ENCODE data around the gene XYLT1.

XYLT1 gene

DNA sequence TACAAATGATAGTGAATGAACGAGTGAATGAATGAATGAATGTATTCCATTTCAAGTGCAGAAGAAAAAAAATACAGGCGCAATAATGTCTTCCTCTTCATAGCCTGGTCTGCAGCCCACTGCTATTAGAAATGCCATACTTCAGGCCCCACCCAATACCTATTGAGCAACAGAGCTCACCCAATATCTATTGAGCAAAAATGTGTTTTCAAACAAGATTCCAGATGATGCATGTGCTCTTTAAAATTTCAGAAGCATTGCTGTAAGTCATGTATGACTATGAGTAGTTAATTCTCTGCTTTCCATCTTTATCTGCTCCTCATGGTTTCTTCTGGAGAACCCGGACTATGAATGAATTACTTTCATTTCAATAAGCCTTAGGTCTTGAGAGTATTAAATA is 308.2 kb downstream of the XYLT1 start:
- no peak for DNase-seq

DNA sequence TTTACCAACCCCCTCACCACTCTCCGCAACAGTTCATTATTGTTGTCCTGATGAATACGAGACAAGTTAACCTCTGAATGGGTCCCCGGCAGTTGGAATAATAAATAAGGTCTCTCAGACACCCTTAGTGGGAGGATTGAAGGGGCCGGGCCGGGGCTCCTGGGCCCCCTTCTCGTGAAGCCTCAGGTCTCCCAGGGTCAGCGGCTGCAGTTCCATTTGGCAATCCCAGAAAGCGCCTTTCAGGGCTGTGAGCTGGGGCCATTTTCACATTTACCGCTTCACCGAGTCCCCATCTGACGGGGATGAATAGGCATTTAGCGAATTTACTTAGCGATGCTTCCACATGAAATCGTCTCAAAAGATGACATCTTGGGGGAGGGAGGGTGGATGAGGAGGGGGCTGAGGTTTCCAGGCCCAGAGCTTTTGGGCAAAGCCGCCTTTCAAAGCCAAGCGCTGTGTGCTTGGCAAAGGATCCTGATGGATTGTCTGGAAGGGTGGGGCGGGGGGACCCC is 309.8 kb downstream of the XYLT1 start:
- DNase-seq = no peak

DNA sequence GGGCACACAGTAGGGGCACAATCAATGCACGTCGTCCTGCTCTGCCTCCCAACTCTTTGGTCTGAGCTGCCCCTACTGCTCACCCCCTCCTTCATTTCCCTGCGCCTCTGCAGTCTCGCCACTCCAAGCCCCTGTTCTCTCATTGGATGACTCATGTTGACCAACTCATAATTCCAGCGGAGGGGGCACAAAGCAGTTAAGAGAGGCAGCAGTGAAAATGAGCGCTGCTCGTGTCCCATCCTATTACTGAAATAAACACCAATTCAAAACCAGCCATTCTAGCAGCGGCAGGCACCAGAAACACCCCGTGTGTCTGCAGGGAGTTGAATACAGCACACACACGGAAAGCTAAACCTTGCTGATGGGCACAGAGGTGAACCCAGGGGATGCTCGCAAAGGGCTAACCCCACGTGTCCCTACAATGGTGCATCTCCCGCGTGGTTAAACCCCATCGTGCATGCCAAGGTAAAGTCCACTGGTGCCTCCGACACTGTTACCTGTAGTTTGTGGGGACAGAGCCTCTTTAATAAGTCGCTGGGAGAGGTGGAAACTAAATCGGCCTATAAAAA is 310.4 kb downstream of the XYLT1 start:
- no peak for DNase-seq

DNA sequence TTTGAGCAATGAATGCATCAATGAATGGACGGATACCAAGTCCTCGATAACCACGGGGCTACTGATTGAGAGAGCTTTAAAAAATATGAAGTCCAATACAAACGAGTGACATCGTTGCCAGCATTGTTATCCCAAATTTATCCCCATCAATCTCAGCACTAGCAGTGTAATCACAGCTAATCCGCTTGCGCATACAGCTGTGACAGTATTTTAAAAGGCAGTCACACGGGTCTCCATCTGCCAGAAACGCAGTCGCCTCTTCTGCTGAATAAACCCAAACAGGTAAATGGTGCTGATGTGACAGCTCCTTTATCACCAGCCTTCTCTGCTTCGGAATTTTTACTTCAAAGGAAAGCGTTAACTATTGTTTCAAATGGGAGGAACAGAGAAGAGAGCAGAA is 311.1 kb downstream of the XYLT1 start:
- no peak for DNase-seq

- DNase-seq = no peak
Observed at GRCh38 chr16:17155936-17156335, 314.8 kb downstream of the XYLT1 start.

- DNase-seq = no peak
Observed at GRCh38 chr16:17155485-17155884, 315.3 kb downstream of the XYLT1 start.

DNA sequence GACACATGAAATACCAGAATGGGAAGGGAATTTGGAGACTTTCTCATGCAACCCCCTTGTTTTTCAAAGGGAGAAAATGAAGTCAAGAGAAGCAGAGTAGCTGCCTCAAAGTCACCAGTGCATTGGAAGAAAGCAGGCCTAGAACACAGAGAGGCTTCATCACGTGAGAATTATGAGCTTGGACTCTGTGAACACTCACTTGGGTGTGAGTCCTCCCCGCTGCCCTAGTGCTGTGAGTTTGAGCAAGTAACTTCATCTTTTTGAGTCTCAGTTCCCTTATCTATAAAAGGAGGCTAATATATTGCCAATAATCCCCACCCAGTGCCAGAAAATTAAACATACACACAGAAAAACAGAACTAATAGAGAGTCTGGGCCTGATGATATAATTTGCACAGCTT is 315.8 kb downstream of the XYLT1 start:
- no peak for DNase-seq

DNA sequence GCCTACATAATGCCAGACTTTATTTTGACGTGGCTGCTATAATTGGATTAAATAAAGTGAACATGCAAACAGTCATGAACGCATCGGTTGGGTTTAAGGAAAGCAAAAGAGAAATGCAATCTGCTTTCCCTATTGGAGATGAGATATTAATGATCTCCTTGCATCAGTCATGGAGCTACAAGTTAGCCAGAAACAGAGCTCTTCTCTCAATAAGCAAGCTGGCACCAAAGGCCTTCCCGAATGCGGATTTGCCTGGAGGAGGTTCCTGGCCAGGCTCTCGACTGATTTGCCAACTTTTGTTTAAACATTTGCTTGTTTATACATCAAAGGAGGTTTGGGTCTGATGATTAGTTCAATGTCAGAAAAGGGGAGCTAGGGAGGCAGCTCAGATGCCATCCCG is 318.4 kb downstream of the XYLT1 start:
- no peak for DNase-seq

GRCh38 chr16:17151335-17151734 is 319.4 kb downstream of the XYLT1 start:
- no peak for DNase-seq

- DNase-seq = no peak
Observed at GRCh38 chr16:17149904-17150483, 320.8 kb downstream of the XYLT1 start.

DNA sequence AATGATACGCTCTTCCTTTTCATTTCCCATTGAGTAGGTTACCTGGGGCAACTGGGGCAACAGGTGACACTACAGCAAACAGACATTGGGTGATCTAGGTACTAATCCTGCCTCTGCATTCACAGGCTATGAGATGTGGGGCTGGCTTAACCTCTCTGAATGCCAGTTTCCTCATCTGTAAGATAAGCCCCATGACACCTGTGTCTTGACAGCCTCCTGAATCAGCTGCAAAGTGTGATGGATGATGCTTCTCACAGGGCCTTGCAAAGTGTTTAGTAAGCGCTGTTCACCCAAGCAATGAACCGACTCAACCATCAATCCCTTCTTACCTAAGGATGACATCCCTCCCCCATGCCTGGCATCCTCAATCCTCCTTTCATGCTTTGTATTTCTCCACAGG is 322.8 kb downstream of the XYLT1 start:
- no peak for DNase-seq

GRCh38 chr16:17145029-17145428 is 325.7 kb downstream of the XYLT1 start:
- no peak for DNase-seq

DNA sequence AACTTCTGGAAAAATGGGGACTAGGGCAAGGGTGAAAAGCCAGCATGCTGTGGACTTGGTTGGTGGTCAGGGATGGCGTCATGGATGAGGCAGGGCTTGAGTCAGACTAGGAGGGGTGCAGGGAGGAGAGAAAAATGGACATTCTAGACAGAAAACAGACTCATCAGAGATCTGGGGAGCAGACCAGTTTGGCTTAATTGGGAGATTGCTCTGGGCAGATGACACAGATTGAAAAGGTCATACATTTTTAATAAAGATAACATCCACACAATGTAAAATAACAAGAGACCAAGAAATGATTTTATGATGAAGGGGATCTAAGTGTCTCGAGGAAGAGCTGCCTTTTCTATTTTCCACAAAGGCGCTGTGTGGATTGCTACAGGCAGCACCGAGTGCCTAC is 326.3 kb downstream of the XYLT1 start:
- DNase-seq = no peak

DNA sequence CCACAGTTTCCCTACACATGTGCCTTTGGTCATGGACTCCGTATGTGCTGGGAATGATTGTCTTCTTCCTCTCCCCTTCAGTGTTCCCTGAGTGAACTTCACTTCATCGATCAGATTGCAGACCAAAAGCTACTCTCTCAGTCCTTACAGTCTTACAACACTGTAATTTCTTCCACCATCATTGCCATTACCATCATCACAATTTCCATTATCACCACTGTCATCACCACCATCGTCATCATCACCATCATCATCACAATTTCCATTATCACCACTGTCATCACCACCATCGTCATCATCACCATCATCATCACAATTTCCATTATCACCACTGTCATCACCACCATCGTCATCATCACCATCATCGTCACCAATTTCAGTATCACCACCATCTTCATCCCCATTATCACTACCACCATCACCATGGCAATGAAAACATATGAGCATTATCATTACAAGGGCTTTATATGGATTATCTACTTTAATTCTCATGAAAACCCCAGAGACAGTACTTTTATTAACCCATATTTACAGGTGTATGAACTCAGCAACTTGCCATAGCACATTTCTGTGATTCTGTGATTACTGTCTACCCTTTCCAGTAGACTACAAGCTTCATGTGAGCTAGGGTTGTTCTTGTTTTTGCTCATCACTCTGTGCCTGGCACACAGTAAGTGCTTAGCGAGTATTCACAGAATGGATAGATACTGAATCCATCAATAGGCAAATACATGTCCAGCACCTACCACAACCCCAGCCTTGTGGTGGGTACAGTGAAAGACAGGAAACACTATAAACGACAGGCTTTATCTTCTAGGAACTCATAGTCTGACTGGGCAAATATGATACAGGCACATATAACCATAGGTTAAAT is 327.0 kb downstream of the XYLT1 start:
- DNase-seq = no peak

GRCh38 chr16:17138801-17139200 is 332.0 kb downstream of the XYLT1 start:
- DNase-seq = no peak

DNA sequence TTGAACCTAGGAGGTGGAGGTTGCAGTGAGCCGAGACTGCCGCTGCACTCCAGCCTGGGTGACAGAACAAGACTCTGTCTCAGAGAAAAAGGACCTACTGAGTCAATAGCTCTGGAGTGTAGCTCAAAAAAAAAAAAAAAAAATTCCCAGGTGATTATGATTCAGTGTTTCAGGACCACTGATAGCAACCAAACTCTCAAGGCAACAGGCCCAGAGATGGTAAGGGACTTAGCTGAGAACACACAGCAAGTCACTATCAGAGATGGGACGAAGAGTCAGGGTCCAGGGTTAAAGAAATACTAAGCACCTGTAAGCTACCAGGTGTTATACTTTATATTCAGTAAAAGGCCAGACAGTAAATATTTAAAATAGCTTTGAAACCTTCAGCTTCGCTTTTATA is 335.3 kb downstream of the XYLT1 start:
- no peak for DNase-seq

GRCh38 chr16:17134586-17134985 is 336.2 kb downstream of the XYLT1 start:
- no peak for DNase-seq

DNA sequence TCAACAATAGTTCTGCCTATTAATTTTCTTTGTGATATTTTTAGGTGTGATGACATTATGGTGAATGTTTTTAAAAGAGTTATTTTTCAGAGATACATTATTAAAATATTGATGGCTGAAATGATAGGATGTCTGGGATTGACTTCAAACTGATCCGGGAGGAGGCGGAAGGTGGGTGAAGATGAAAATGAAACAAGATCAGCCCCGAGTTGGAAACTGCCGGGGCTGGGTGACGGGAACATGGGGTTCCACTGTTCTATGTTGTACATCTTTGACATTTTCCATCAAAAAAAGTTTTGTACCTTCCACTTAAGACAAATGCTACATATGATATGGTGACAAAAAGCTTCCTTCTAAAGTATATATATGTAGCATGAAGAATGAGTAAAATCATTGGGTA is 336.9 kb downstream of the XYLT1 start:
- no peak for DNase-seq

DNA sequence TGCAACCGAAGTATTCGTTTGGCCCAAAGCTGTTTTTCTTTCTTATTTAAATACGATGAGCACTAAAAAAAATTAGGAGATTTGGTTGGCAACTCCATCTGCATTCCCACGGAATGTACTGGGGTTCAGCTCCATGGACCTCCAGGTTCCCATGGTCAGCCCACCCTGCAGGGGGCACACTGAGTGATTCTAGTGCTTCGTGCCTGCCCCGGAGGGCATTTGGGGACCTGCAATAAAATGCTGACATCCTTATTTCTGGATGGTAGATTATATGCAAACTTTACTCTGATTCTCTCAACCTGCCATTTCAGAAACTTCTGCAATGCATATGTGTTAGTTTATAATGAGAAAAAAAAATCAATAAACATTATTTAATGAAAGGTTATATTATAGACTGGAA is 339.4 kb downstream of the XYLT1 start:
- DNase-seq = no peak

GRCh38 chr16:17130733-17131132 is 340.0 kb downstream of the XYLT1 start:
- no peak for DNase-seq

- DNase-seq = no peak
Observed at GRCh38 chr16:17129971-17130370, 340.8 kb downstream of the XYLT1 start.

DNA sequence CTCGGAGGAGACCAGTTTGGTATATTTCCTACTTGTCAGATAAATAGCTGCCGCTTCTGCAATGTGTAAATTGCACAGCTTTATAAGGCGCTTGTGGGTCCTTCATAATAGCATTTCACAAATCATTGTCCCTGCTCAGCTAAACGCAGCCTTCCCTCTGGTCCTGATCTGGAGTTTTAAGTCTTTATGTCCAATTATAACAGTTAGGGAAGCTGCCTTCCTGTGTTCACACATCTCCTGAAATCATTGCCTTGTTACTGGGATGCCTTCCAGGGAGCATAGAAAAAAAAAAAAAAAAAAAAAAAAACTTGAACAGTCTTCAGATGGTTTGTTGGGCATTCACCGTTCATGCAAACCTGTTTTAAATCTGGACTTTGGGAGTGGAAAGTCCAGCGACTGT is 342.0 kb downstream of the XYLT1 start:
- DNase-seq = no peak

- DNase-seq = no peak
Observed at GRCh38 chr16:17126156-17126555, 344.6 kb downstream of the XYLT1 start.

DNA sequence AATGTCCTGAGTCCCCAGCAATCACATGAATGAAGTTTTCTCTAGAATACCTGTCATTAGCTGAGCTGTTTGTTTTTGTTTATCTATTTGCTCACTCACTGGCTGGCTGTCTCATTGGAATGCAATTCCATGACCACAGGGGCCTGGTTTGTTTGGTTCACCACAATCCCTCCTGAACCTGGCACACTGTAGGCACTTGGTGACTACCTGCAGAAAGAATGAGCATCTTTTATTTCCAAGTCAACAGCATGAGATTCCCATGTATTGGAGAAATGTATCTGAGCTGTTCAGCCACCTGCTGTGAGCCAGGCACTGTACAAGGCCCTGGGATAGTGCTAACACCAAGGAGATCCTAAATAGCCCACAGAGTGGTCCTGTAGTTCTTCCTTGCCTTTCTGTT is 345.1 kb downstream of the XYLT1 start:
- DNase-seq = no peak

All from SIG-M5 (cell line).